Measurements from ENCODE around the gene NRXN3.

DNA sequence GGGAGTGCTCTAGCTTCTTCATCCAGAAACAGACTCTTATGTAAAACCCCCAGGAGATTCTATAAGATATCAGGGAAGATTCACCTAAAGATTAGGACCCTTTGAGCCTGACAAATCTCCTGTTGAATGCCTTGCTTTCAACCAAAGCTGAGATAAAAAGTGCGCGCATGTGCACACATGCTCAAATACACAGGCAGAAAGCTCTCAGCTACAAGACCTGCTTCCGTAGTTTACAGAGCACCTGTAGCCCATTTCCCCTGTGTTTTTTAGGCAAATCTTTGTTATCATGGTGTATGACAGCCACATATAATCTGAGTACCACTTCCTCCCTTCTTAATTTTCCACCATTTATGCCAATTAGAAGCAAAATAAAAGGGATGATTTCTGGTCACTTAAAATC, 866.9 kb downstream of the NRXN3 start:
- TF ChIP-seq, protein P1, sequence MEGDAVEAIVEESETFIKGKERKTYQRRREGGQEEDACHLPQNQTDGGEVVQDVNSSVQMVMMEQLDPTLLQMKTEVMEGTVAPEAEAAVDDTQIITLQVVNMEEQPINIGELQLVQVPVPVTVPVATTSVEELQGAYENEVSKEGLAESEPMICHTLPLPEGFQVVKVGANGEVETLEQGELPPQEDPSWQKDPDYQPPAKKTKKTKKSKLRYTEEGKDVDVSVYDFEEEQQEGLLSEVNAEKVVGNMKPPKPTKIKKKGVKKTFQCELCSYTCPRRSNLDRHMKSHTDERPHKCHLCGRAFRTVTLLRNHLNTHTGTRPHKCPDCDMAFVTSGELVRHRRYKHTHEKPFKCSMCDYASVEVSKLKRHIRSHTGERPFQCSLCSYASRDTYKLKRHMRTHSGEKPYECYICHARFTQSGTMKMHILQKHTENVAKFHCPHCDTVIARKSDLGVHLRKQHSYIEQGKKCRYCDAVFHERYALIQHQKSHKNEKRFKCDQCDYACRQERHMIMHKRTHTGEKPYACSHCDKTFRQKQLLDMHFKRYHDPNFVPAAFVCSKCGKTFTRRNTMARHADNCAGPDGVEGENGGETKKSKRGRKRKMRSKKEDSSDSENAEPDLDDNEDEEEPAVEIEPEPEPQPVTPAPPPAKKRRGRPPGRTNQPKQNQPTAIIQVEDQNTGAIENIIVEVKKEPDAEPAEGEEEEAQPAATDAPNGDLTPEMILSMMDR (IDR thresholded peaks at IDR 0.05; ENCODE audit: poor library complexity): no peak
- TF ChIP-seq EZH2phosphoT487 (IDR thresholded peaks at IDR 0.05; ENCODE audit: low read depth, severe bottlenecking, unreplicated experiment) (no peak), EZH2 (IDR thresholded peaks at IDR 0.05; ENCODE audit: borderline replicate concordance) (no peak)
